IgD-negative memory B cell (primary cell): ENCODE measurements around the gene CRADD. TPM values are rescaled to one million over a fixed set of nuclear protein-coding genes. Genes with fewer than 3 reads are reported as not detected.
A peak's percentile ranks its signal among the peaks of the same experiment; 100 is the strongest.
"Not testable (repeated sequence)": the region's sequence is repeated elsewhere in the genome, so short reads cannot be mapped to it uniquely, and the experiment has no call there.

Experiments used
- H3K27ac Mint-ChIP-seq, 3 donors: one replicate each; pipeline ENCODE4 v1.8.0; 2020 to 2022; ENCODE audit warnings: mild to moderate bottlenecking in 3 of 3, mixed read lengths in 3 of 3, moderate library complexity in 1 of 3
- H3K27me3 Mint-ChIP-seq: one replicate; pipeline ENCODE4 v1.8.0; 2021; ENCODE audit warnings: mixed read lengths
- H3K36me3 Mint-ChIP-seq: one replicate; pipeline ENCODE4 v1.8.0; 2020; ENCODE audit warnings: mild to moderate bottlenecking, mixed read lengths
- H3K4me1 Mint-ChIP-seq, 3 donors: one replicate each; pipeline ENCODE4 v1.8.0; 2020 to 2022; ENCODE audit warnings: mixed read lengths in 3 of 3, mild to moderate bottlenecking in 1 of 3
- H3K4me3 Mint-ChIP-seq, 4 donors: one replicate each; pipeline ENCODE4 v1.8.0; 2020 to 2022; ENCODE audit warnings: mild to moderate bottlenecking in 4 of 4, mixed read lengths in 4 of 4, moderate library complexity in 3 of 4
- H3K9me3 Mint-ChIP-seq, 3 donors: one replicate each; pipeline ENCODE4 v1.8.0; 2020 to 2021; ENCODE audit warnings: mixed read lengths in 3 of 3, mild to moderate bottlenecking in 1 of 3
- polyA plus RNA-seq: library from polyadenylated mRNA; unstranded; fragments of 300-500 nt; fragmentation: Illumina TruSeq; gene quantifications from one replicate; pipeline ENCODE4 v1.2.3, GENCODE V29; 2021

CRADD gene
- polyA plus RNA-seq, 1 donor from 2014 or later, result 9.4 TPM

DNA sequence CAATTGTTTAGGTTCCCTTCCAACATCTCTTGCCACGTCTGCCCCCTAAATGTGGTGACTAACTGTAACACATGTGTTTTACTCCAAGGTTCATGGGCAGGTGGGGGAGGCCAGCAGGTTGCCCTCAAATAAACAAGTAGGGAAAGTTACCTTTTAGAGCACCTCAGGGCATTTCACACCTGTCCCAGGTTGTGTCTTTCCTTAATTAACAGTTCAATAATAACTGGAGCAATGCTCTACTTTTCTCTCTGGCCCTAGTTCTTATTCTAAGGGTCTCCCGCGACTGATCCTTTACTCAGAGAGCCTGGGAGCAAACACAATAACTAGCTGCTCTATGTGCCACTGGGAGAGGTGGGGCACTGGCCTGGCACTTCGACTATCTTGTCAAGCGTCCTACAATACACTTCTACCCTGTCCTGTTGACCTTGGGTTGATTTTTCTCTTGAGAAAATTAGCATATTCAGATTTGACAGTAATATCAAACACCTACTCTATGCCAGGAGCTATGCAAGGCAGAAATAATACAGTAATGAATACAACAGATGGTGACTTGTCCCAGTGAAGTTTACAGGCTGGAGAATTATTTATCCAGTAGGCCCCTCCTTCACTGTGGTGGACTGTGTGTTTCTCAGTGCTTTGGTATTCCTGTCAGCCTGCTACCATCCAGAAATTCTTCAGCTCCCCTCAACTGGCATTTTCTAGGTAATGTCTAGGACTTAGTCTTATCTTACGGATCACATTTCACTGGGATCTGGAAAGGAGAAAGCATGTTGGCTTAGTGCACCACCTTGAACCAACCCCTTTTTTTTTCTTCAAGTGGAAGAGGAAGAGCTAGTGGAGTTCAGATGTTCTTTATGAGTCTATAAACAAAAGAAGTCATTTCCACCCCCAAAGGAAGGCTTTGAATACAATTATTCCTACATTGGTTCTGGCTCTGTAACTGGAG is 202.6 kb downstream of the CRADD start:
- peaks cover 4% of the 10 kb centered on the region for H3K27me3 Mint-ChIP-seq
- H3K4me1 Mint-ChIP-seq, result peaks cover 0 to 4% (median 0%) of the 10 kb centered on the region in 3 donors
- H3K36me3 Mint-ChIP-seq, result peaks cover 12% of the 10 kb centered on the region
- no peak overlapping the region for H3K4me3 Mint-ChIP-seq
- H3K27ac Mint-ChIP-seq, result no peak overlapping the region
- H3K9me3 Mint-ChIP-seq, result peaks cover 3 to 22% (median 15%) of the 10 kb centered on the region in 3 donors

DNA sequence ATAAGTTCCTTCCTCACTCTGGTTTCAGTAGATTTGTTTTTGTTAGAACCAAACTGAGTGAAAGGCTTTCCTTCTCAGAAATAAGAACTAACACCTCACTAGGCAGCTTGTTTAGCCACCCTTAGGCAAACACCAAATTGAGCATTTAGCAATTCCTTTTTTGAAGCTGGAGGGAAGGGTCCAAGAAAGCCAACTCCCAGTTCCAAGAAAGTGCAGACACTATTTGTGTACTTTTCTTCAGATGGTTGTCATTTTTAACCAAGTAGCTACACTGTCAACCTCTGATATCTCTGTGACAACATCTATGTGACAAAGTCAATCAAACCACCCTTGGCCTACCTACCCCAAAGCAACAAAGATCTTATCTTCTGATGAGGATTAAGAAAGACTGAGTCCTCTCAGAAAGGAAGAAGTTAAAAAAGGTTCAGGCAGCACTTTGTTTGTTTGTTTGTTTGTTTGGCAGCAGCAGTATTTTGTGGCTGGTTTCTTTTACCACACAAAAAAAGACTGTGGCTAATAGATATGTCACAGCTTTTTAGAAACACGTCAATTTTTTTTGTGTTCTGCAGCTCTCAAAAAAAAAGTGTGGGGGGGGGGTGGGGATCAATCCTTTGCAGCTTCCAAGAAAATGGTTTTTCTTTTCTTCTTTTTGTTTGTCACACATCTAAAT is 203.8 kb downstream of the CRADD start:
- Mint-ChIP-seq H3K9me3 (peaks cover 1 to 10% (median 8%) of the 10 kb centered on the region in 3 donors), H3K4me3 (no peak overlapping the region)

DNA sequence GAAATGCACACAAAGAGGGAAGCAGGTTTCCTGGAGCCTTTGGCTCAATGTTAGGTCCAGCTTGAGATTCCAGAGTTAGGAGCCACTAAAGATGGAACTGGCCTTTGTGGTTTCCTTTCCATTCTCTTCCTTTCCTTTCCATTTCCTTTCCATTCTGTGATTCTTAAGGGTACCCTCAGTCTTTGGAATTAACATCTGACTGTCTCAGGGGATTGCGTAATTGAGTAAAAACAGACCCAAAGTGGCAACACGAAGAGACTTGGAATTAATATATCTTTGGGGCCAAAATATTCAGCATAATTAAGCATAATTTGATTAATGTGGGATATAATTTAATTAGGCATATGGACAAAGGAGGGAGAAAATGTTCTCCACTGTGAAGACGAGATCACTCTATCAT is 205.6 kb downstream of the CRADD start:
- peaks cover 0 to 1% (median 0%) of the 10 kb centered on the region in 3 donors for H3K9me3 Mint-ChIP-seq
- H3K36me3 Mint-ChIP-seq, result peaks cover 10% of the 10 kb centered on the region
- peaks cover 0 to 4% (median 0%) of the 10 kb centered on the region in 3 donors for H3K4me1 Mint-ChIP-seq
- H3K27ac Mint-ChIP-seq, result no peak overlapping the region
- no peak overlapping the region for H3K4me3 Mint-ChIP-seq
- H3K27me3 Mint-ChIP-seq, result no peaks in the 10 kb centered on the region

More for the DNA sequence above, 203.8 kb downstream of the CRADD start:
- peaks cover 12% of the 10 kb centered on the region for H3K36me3 Mint-ChIP-seq
- H3K27me3 Mint-ChIP-seq, result peaks cover 2% of the 10 kb centered on the region
- no peak overlapping the region for H3K27ac Mint-ChIP-seq
- H3K4me1 Mint-ChIP-seq, result peaks cover 0 to 4% (median 0%) of the 10 kb centered on the region in 3 donors

DNA sequence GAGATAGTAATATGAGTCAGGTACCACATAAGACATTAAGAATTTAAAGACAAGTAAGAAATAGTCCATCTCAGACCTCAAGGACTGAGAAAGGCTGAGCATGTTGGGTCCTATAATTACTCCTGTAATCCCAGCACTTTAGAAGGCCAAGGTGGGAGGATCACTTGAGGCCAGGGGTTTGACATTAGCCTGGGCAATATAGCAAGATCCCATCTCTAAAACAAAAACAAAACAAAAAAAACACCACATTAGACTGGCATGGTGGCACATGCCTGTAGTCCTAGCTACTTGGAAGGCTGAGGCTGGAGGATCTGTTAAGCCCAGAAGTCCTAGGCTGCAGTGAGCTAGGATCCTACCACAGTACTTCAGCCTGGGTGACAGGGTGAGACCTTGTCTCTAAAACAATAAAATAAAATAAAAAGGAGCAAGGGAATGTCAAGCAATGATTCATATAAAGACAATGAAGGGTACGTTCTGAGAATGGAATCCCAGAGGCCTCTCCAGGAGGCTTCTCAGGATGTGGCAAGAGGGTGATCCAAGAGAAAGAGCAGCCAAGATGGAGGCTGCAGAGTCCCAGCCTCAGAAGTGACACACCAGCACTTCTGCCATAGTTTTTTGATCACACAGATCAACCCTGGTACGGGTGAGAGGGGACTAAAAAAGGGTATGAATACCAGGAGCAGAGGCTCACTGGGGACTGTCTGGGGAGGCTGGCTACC is 206.4 kb downstream of the CRADD start:
- H3K9me3 Mint-ChIP-seq, result peaks cover 0 to 1% (median 0%) of the 10 kb centered on the region in 3 donors
- H3K4me3 Mint-ChIP-seq, result no peak overlapping the region
- peaks cover 0 to 4% (median 0%) of the 10 kb centered on the region in 3 donors for H3K4me1 Mint-ChIP-seq
- no peak overlapping the region for H3K27ac Mint-ChIP-seq
- no peaks in the 10 kb centered on the region for H3K27me3 Mint-ChIP-seq
- H3K36me3 Mint-ChIP-seq, result peaks cover 10% of the 10 kb centered on the region

DNA sequence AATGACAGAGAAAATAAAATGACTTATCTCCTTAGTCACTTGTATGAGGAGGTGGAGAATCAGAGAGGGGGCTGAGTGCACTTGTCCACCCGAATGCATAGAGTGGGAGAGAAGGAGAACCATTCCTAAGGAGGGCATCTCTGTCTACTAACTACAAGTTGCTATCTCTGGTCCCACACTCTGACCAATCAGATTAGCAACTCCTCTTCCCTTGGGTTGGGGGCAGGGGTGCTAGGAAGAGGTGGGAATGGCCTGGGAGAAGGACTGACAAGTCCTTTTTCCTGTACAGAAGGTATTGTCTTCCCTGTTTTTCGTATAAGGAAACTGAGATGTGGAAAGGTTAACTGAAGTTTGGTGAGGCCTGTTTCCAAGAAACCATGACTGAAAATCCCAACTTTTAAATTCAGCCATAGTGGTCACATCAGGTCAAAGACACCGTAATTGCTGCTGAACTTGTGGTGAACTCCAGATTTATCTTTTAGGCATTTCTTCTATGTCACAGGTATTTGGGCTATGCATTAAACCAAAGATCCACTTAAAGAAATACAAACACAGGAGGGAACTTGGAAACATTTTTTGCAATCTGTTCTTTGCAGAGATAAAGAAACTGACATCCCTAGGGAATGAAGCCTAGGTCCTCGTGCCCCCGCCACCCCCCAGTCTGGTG is 207.8 kb downstream of the CRADD start:
- H3K4me1 Mint-ChIP-seq, result peaks cover 0 to 4% (median 0%) of the 10 kb centered on the region in 3 donors
- H3K9me3 Mint-ChIP-seq, result peaks cover 0 to 1% (median 0%) of the 10 kb centered on the region in 3 donors
- no peak overlapping the region for H3K27ac Mint-ChIP-seq
- H3K4me3 Mint-ChIP-seq, result no peak overlapping the region
- H3K36me3 Mint-ChIP-seq, result peaks cover 6% of the 10 kb centered on the region
- no peaks in the 10 kb centered on the region for H3K27me3 Mint-ChIP-seq

DNA sequence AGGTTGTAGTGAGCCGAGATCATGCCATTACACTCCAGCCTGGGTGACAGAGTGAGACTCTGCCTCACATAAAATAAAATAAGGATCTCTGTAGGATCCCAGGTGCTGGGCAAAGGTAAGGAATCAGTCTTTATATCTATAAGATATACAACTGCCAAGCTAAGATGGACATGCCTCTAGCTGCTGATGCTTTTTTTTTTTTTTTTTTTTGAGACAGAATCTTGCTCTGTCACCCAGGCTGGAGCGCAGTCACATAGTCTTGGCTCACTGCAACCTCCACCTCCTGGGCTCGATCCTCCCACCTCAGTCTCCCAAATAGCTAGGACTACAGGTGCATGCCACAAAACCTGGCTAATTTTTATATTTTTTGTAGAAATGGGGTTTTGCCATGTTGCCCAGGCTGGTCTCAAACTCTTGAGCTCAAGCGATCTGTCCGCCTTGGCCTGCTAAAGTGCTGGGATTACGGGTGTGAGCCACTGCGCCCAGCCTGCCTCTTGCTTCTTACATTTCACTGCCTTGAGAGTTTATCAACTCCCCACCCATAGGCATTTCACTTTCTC is 208.9 kb downstream of the CRADD start:
- not testable (repeated sequence) for H3K4me3 Mint-ChIP-seq, H3K27me3 Mint-ChIP-seq, H3K4me1 Mint-ChIP-seq, H3K9me3 Mint-ChIP-seq, H3K27ac Mint-ChIP-seq, H3K36me3 Mint-ChIP-seq

DNA sequence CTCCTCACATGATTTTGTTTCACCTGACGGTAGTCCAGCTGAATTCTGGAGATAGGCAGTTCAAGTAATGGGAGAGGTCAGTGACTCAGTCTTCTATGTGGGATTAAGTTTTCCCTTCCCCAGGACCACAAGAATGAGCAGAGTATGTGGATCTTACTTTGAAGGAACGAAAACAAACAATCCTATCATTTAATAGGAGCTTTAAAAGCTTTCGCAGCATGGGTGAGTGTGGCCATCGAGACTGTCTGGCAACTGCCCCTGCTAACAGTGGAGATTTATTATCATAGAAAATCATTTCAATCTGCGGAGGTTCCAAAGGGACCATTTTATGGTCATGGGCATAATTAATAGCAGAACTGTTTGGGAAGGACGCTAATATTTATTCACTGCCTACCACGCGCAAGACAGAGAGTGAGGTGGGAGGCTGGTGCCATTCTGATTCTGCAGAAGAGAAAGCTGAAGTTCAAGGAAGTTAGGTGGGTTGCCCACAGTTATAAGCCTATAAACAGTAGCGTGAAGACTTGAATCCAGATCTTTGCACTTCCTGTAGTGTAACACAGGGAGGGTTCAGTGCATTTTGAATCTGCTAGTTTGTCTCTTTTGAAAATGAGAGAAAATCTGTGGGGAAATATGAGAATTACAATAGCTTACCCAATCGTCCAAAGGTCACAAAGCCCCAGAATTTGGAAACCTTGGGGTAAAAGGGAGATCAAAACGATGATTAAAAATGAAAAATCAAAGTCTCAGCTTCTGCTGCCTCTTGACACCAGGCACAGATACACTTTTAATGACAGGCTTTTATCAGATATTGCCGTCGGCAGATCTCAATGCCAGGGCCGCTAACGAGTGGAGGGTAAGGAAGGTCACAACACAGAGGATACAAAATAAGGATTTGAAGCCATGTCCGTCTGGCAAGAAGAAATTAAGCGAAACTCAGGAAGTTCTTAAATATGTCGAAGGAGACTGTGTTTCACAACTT is 209.6 kb downstream of the CRADD start:
- Mint-ChIP-seq H3K27me3 (no peaks in the 10 kb centered on the region), H3K4me1 (peaks cover 0 to 2% (median 0%) of the 10 kb centered on the region in 3 donors), H3K36me3 (peaks cover 2% of the 10 kb centered on the region), H3K4me3 (no peak overlapping the region), H3K27ac (no peak overlapping the region), H3K9me3 (peaks cover 0 to 1% (median 0%) of the 10 kb centered on the region in 3 donors)

DNA sequence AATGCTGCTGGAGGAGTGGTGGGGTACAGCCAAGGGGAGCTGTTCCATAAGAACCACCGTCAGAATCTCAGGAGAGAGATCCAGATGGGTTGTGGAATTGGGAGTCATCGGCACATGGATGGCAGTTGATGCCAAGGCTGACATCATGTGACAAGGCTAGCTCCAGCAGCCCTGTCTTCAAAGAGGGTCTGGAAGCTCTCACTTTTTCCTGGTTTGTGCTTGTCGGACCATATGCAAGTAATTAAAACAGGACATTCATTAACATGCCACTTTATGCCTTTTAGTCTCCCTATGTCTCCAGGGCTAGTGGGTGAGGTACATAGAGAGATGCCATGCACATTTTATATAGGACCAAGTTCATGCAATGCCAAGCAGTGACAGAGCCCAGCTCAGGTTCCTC is 211.8 kb downstream of the CRADD start:
- no peak overlapping the region for H3K27ac Mint-ChIP-seq
- H3K9me3 Mint-ChIP-seq, result peaks cover 0 to 1% (median 0%) of the 10 kb centered on the region in 3 donors
- no peak overlapping the region for H3K4me3 Mint-ChIP-seq
- peaks cover 4% of the 10 kb centered on the region for H3K36me3 Mint-ChIP-seq
- H3K27me3 Mint-ChIP-seq, result peaks cover 3% of the 10 kb centered on the region
- peaks cover 0 to 2% (median 0%) of the 10 kb centered on the region in 3 donors for H3K4me1 Mint-ChIP-seq

DNA sequence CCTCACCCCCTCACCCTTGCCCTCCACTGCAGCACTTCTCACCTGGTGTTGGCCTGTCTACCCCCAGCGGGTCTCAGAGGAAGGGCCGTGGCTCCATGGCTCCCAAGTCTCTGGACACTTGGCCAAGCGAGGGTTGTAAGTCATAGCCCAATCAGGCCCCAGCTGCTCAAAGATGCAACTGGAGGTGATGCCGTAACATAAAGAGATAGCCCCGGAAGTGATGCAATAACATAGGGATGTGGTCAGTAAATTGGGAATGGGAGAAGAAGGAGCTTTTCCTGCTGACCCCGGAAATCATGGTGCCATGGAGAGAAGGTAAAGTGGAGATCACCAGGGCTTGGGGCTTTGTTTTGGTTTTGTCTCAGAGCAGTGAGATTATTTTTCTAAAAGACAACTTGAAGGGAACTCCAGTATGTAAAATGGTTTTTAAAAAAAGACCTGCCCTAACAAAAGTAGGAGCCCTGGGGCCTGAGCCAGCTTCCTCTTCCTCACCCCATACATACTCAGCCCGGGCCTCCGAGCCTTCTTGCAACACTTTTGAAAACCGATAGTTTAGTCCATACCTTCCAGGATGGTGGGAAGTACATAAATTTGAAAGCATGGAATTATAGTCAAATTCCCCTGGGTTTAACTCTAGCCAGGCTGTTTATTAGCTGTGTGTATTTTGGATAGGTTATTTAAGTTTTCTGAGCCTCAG is 212.5 kb downstream of the CRADD start:
- peaks cover 0 to 1% (median 0%) of the 10 kb centered on the region in 3 donors for H3K9me3 Mint-ChIP-seq
- peaks cover 0 to 2% (median 0%) of the 10 kb centered on the region in 3 donors for H3K4me1 Mint-ChIP-seq
- no peak overlapping the region for H3K4me3 Mint-ChIP-seq
- peaks cover 4% of the 10 kb centered on the region for H3K27me3 Mint-ChIP-seq
- peaks cover 5% of the 10 kb centered on the region for H3K36me3 Mint-ChIP-seq
- H3K27ac Mint-ChIP-seq, result peak overlapping the region in 1 of 3 donors; percentile 69

DNA sequence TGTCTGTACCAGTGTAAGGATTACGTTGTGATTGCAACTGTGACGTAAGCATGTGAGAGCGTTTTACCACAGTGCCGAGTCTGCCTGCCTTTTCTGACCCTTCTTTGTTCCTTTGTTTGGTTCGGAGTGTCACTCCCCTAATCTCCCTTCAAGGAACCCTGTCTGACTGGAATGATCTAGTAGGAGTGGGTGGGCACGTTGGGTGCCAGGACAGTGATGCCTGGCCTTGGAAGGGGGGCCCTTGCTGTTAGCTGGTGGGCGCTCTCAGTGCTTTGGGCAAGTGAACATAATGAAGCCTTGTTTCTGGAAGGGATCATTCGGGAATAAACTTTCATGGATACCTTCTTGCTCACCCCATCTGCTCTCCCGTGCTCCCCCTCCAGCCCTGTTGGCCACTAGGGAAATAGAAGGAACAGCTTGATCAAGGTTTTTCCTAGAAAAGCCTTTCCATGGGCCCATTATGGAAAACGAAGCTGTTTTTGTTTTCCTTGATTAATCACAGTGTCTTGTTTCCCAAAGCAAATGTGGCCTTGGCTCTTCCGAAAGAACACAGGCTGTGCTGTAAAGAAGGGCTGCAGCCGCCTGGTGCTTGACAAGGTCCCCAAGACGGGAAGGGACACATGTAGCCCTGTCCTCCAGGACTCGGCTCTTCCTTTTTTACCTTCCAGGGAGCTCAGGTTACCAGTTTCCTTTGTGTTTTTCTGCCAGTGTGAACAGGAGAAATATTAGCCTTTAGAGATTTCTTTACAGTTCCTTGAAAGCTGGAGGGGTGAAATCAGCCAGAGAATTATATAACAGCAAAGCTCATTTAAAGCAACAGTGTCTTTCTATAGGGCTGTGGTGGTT is 215.5 kb downstream of the CRADD start:
- Mint-ChIP-seq H3K36me3 (peaks cover 3% of the 10 kb centered on the region), H3K4me3 (no peak overlapping the region), H3K9me3 (no peaks in the 10 kb centered on the region), H3K27me3 (peaks cover 8% of the 10 kb centered on the region), H3K4me1 (peaks cover 0 to 2% (median 1%) of the 10 kb centered on the region in 3 donors), H3K27ac (no peak overlapping the region)

DNA sequence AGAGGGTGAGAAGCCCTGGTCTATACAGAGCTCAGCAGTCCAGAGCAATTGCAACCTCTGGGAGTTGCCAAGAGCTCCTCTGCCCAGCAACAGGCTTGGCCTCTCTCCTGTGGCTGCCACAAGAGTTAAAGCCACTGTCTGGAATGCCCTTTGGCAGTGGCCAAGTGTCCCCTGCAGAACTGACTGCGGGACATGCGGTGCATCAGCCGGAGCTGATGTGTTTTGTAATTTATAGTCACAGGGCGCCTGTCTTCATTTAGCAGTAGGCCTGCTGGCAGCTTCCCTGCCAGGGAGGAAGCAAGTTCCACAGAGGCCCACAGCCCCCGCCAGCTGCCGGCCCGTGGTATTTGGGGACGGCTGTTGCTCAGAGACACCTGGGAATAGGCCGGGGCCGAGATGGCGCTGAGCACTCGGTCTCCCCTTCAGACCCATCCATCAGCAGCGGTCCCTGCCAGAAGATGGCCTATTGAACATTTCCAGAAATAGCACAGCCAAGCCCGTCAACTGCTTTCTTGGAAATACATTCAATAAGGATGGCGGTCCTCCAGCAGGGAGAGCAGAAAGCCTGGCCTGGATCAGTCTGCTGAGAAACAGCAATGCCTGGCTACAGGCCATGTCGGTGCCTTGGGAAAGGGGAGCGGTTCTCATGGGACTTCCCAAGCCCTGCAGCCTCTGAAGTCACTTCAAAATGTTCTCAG is 217.4 kb downstream of the CRADD start:
- peaks cover 0 to 4% (median 1%) of the 10 kb centered on the region in 3 donors for H3K4me1 Mint-ChIP-seq
- no peaks in the 10 kb centered on the region for H3K9me3 Mint-ChIP-seq
- peaks cover 3% of the 10 kb centered on the region for H3K36me3 Mint-ChIP-seq
- H3K27me3 Mint-ChIP-seq, result peaks cover 8% of the 10 kb centered on the region
- no peak overlapping the region for H3K4me3 Mint-ChIP-seq
- H3K27ac Mint-ChIP-seq, result no peak overlapping the region

DNA sequence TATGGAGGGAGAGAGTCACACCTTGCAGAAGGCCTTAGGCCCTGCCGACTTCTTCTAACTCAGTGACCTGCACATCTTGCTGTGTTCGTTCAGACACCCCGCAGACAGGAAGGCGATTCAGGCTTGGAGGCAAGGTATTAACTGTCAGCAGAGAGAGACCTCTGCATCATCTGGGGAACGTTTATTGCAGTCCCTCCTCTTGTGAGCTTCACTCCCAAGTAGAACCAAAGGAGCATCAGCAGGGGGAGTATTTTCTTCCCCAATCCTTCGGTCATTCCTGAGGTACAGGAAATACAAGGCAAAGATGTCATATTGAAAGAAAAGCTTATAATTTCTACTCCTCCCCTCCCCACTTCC is 217.9 kb downstream of the CRADD start:
- Mint-ChIP-seq H3K4me3 (no peak overlapping the region), H3K9me3 (no peaks in the 10 kb centered on the region), H3K27me3 (peaks cover 8% of the 10 kb centered on the region), H3K27ac (no peak overlapping the region), H3K4me1 (peaks cover 0 to 3% (median 1%) of the 10 kb centered on the region in 3 donors), H3K36me3 (peaks cover 3% of the 10 kb centered on the region)
